Measurements from ENCODE around the gene P2RX3.

DNA sequence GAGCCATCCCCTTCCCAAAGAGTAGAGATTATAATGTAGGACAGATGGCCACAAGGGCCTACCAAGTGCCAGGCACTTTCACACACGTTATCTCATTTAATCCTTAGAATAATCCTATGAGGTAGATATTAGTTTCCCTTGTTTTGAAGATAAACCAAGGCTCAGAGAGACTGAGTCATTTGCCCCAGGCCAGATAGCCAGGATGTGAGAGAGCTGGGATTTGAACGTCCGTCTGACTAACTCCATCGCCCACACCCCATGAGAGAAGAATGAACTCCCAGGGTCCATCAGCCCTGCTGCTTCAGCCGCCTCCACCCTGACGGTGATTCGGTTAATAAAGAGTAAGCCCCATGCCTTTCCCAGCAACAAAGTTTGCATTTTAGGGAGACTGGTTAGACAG is 32.1 kb downstream of the P2RX3 start:
- TF ChIP-seq GATA2 (IDR thresholded peaks at IDR 0.05; ENCODE audit: low read depth, low read length) = no peak
- TF ChIP-seq GATA3 (IDR thresholded peaks at IDR 0.05; ENCODE audit: low read depth, low read length) = no peak
